Raji (cell line): ENCODE data around the gene CABP2.

Source experiments
- POLR2A ChIP-seq: IDR thresholded peaks from 2 replicates; pipeline ENCODE4 v1.6.1; 2011; ENCODE audit warnings: low read depth, low read length, control low read depth; ENCODE audit not compliant: insufficient read depth

Gene CABP2

DNA sequence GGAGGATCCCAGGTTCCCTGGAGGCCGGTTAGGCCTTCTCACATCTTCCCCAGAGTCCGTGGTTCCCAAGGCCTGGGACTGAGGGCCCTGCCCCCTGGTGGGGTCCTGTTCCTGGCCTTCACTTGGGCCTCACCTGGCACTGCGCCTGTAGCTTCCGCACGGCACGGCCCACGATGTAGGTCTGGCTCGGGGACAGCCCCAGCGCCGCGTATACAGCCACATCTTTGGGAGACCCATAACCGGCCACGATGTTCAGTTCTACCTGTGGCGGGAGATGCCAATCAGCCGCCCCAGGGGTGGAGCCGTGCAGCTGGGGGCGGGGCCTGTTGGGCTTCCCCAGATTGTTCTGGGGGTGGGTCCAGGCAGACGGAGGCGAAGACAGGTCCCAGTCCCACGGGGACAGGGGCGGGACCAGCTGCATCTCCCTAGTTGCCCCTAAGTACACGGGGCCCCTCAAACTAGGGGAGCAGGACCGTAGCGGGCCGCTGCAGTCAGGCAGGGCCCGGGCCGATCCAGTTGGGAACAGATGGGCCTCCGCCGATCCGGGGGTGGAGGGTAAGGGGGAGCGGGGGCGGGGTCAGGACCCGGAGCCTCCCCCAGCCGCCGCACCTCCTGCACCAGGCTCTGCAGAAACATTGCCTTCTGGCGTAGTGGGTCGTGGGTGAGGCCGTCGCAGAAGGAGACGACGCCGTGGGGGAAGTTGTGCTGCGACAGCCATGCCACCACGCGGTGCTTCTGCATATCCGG, 30.3 kb downstream of the CABP2 start:
- no peak for TF ChIP-seq POLR2A

GRCh38 chr11:67492069-67492727, 31.0 kb downstream of the CABP2 start:
- TF ChIP-seq POLR2A: no peak

GRCh38 chr11:67491276-67492068, 31.8 kb downstream of the CABP2 start:
- TF ChIP-seq POLR2A: no peak

- TF ChIP-seq POLR2A: no peak
Measured at GRCh38 chr11:67490727-67491065, 32.5 kb downstream of the CABP2 start.

DNA sequence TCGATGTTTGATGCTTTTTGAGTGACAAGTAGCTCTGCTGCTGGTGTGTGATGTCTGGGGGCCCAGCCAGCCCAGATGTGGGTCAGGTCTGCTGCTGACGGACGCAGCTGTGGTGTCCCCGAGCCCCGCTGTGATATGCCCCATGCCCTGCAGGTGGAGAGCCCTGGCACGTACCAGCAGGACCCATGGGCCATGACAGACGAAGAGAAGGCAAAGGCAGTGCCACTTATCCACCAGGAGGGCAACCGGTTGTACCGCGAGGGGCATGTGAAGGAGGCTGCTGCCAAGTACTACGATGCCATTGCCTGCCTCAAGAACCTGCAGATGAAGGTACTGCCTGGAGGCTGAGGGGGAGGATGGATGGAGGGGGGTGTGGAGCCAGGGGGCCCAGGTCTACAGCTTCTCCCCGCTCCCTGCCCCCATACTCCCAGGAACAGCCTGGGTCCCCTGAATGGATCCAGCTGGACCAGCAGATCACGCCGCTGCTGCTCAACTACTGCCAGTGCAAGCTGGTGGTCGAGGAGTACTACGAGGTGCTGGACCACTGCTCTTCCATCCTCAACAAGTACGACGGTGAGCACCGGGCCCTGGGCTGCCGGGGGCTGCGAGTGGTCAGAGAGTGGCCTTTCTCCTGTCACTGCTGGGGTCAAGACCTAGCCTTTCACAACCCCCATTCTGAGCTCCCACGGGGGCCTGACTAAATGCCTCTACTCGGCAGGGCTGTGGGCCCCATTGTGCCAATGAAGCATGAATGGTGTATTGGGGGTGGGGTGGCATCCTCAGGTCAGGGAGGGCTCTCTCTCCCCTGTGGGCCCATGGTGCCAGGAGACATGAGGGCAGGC, 33.1 kb downstream of the CABP2 start:
- TF ChIP-seq POLR2A: no peak

DNA sequence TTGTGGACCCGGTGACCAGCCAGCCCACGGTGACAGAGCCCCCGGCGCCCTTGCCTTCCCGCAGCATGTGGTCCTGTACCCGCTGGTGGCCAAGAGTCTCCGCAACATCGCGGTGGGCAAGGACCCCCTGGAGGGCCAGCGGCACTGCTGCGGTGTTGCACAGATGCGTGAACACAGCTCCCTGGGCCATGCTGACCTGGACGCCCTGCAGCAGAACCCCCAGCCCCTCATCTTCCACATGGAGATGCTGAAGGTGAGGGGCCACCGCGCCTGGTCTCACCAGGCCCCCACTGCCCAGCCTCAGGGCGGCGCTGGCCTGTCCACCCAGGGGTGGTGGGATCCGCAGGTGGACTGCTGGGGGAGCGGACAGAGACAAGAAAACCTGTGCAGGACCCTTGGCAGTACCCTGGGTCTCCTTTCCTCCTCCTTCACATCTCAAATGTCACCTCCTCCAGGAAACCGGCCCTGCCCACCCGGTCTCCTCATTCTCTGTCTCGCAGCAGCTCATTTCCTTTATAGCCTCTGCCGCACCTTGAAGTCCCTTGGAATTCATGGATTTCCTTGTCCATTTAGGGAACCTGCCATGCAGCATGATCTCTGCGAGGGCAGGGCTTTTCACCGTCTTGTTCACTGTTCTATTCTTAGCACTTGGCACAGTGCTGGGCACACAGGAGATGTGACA, 33.9 kb downstream of the CABP2 start:
- no peak for TF ChIP-seq POLR2A

- TF ChIP-seq POLR2A: no peak; the same call in 1 of the 2 replicates
Measured at GRCh38 chr11:67486481-67487195, 36.6 kb downstream of the CABP2 start.

DNA sequence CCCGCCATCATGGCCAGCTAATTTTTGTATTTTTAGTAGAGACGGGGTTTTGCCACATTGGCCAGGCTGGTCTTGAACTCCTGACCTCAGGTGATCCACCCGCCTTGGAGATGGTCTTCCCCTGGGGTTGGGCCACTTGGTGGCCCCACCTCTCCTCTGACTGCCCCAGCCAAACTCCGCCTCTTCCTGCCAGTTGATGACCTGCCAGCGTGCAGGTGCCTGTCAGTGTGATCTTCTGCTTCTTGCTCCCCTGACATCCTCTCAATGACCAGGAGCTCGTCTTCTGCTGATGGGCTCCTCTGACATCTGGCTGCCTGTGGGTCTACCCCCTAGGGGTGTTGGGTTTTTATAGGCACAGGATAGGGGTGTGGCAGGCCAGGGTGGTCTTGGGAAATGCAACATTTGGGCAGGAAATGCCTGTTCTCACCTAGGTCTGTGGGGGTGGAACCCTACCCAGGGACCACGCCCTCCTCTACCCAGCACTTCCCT, 37.3 kb downstream of the CABP2 start:
- peak; percentile 99 for TF ChIP-seq POLR2A

DNA sequence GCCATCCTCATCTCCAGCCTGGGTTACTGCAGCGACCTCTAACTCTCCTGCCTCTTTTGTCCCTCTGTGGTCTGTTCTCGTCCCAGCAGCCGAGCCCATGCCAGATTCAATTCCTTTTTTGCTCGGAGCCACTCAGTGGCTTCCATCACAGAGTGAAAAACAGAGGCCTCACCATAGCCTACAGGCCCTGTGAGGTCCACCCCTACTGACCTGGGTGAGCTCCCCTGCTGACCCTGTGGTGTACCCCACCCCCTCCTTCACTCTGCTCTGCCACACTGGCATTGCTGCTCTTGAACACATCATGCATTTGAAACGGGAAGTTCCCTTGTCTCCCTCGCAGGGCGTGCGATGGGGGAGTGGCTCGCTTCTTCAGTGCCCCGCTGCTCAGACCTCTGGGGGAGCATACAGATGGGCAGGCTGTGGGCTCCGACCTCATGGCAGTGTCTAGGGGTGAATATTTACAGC, 38.4 kb downstream of the CABP2 start:
- TF ChIP-seq POLR2A: peak; percentile 89

GRCh38 chr11:67483831-67484665, 39.2 kb downstream of the CABP2 start:
- TF ChIP-seq POLR2A: peak; percentile 53

- peak; percentile 68 for TF ChIP-seq POLR2A
Measured at GRCh38 chr11:67482827-67483798, 40.1 kb downstream of the CABP2 start, which contains the start of gene AIP. Gene AIP (plus strand): TSS chr11:67483026. CDS start chr11:67483159, 133 bp downstream.
